Measurements from ENCODE around the gene SRPX2. TPM values are rescaled to one million over a fixed set of nuclear protein-coding genes. Genes with fewer than 3 reads are reported as not detected.

The SRPX2 gene
- polyA plus RNA-seq, 1 of the 3 experiments (the other 2 are of a cell fraction): 14.5 TPM

DNA sequence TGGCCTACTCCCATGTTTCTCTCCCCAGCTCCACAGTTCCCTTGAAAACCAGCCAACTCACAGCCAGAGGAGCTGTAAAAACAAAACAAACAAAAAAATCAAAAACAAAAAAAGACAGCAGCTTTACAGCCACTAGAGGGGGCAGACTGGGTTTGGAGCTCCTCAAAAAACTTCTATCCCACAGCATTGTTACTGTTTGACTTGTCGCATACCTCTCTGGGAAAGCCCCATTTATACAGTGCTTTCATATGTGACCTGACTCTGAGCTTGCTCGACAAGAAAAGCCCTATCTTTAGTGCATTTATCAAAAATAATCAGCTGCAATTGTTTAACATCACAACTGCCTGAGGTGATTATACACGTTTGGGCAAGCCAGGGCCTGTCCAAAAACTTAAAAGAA is 29.0 kb upstream of the SRPX2 start:
- no peak overlapping the region for H3K4me2 ChIP-seq

DNA sequence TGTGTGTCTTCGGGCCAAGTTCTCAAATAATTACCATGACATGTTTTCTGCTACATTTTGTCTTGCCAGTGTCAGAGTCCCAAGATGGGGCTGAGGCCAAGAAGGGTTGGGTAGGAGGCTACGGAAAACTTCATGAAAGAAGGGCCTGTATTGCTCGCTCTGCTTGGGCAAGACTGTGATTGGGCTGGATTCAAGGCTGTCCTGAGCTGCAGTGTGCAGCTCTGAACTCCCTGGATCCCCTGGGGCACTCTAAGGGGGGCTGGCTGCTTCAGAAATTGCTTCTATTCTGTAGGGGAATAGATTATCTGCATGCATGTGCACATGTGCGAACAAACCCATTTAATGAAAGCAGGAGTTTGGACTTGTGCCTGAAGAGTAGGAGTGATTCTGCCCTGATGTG is 21.0 kb upstream of the SRPX2 start:
- Histone ChIP-seq H3K27me3 (ENCODE audit: insufficient read depth) (no peaks in the 10 kb centered on the region; the same call in 1 of the 2 replicates), H3K9me3 (no peaks in the 10 kb centered on the region), H3K4me2 (no peak overlapping the region), H3K9me2 (no peaks in the 10 kb centered on the region), H3K36me3 (replicated peaks in 1 of 2; ENCODE audit: control insufficient read depth in 1 of 2, insufficient read depth in 2 of 2, low read length in 1 of 2) (no peaks in the 10 kb centered on the region), H3K27ac (ENCODE audit: low read depth in 2 of 2, low read length in 1 of 2) (no peak overlapping the region), H3K9ac (no peak overlapping the region), H3K4me3 (ENCODE audit: low read depth in 2 of 2, low read length in 1 of 2) (no peak overlapping the region), H3K4me1 (ENCODE audit: control insufficient read depth in 1 of 2, insufficient read depth in 2 of 2, low read depth in 1 of 2, low read length in 1 of 2) (no peaks in the 10 kb centered on the region), H3K79me2 (ENCODE audit: insufficient read depth) (no peaks in the 10 kb centered on the region), H2AFZ (ENCODE audit: low read depth) (no peak overlapping the region), H4K20me1 (ENCODE audit: insufficient read depth) (no peaks in the 10 kb centered on the region), H3F3A (replicated peaks; ENCODE audit: insufficient read depth) (no peaks in the 10 kb centered on the region)
- DNase-seq: no peak
- 40% methylated on average over 4 of the region's 4 CpGs for WGBS (ENCODE audit: low lambda C conversion rate)
- ChIA-PET POLR2A (no interaction called here), CTCF (interaction anchor here (2.1 kb wide), 1 partner anchor 8 kb away, joined by 8 read pairs; no protein-coding TSS in a partner anchor)
- TF ChIP-seq RAD21 (IDR thresholded peaks at IDR 0.05; ENCODE audit: low read length): no peak
- TF ChIP-seq, protein P1, sequence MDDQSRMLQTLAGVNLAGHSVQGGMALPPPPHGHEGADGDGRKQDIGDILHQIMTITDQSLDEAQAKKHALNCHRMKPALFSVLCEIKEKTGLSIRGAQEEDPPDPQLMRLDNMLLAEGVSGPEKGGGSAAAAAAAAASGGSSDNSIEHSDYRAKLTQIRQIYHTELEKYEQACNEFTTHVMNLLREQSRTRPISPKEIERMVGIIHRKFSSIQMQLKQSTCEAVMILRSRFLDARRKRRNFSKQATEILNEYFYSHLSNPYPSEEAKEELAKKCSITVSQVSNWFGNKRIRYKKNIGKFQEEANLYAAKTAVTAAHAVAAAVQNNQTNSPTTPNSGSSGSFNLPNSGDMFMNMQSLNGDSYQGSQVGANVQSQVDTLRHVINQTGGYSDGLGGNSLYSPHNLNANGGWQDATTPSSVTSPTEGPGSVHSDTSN (IDR thresholded peaks at IDR 0.05): no peak

More for the DNA sequence above, 29.0 kb upstream of the SRPX2 start:
- no peaks in the 10 kb centered on the region for H3K27me3 ChIP-seq (ENCODE audit: insufficient read depth)
- no peak overlapping the region for H3K9ac ChIP-seq
- 30% methylated on average over 3 of the region's 3 CpGs for WGBS (ENCODE audit: low lambda C conversion rate)
- H3K4me3 ChIP-seq (ENCODE audit: low read depth in 2 of 2, low read length in 1 of 2): no peak overlapping the region
- H3K9me3 ChIP-seq: no peaks in the 10 kb centered on the region
- no peaks in the 10 kb centered on the region for H3K9me2 ChIP-seq
- no peaks in the 10 kb centered on the region for H3F3A ChIP-seq (replicated peaks; ENCODE audit: insufficient read depth)
- no peak overlapping the region for H2AFZ ChIP-seq (ENCODE audit: low read depth)
- peak; percentile 37 for DNase-seq
- no peaks in the 10 kb centered on the region for H3K36me3 ChIP-seq (replicated peaks in 1 of 2; ENCODE audit: control insufficient read depth in 1 of 2, insufficient read depth in 2 of 2, low read length in 1 of 2)
- ChIA-PET POLR2A (no interaction called here), CTCF (interaction anchor here (0.8 to 1.9 kb wide), 6 partner anchors 9 to 103 kb away, joined by 3 to 10 read pairs (median 4); partner anchors contain the start of gene TSPAN6)
- H4K20me1 ChIP-seq (ENCODE audit: insufficient read depth): no peaks in the 10 kb centered on the region
- TF ChIP-seq RAD21 (IDR thresholded peaks at IDR 0.05; ENCODE audit: low read length) (peak; percentile 20; the same call in 1 of the 2 replicates), SMC3 (IDR thresholded peaks at IDR 0.05; ENCODE audit: low read depth, low read length) (0 out of 2 replicates have a peak, but pooled peaks have one; percentile 21)
- TF ChIP-seq, protein P2, sequence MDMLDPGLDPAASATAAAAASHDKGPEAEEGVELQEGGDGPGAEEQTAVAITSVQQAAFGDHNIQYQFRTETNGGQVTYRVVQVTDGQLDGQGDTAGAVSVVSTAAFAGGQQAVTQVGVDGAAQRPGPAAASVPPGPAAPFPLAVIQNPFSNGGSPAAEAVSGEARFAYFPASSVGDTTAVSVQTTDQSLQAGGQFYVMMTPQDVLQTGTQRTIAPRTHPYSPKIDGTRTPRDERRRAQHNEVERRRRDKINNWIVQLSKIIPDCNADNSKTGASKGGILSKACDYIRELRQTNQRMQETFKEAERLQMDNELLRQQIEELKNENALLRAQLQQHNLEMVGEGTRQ (IDR thresholded peaks at IDR 0.05; ENCODE audit: borderline replicate concordance, low read depth, low read length): no peak
- TF ChIP-seq, protein P3, sequence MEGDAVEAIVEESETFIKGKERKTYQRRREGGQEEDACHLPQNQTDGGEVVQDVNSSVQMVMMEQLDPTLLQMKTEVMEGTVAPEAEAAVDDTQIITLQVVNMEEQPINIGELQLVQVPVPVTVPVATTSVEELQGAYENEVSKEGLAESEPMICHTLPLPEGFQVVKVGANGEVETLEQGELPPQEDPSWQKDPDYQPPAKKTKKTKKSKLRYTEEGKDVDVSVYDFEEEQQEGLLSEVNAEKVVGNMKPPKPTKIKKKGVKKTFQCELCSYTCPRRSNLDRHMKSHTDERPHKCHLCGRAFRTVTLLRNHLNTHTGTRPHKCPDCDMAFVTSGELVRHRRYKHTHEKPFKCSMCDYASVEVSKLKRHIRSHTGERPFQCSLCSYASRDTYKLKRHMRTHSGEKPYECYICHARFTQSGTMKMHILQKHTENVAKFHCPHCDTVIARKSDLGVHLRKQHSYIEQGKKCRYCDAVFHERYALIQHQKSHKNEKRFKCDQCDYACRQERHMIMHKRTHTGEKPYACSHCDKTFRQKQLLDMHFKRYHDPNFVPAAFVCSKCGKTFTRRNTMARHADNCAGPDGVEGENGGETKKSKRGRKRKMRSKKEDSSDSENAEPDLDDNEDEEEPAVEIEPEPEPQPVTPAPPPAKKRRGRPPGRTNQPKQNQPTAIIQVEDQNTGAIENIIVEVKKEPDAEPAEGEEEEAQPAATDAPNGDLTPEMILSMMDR (IDR thresholded peaks at IDR 0.05): peak; percentile 63
- no peaks in the 10 kb centered on the region for H3K79me2 ChIP-seq (ENCODE audit: insufficient read depth)
- no peak overlapping the region for H3K27ac ChIP-seq (ENCODE audit: low read depth in 2 of 2, low read length in 1 of 2)
- H3K4me1 ChIP-seq (ENCODE audit: control insufficient read depth in 1 of 2, insufficient read depth in 2 of 2, low read depth in 1 of 2, low read length in 1 of 2): no peaks in the 10 kb centered on the region

DNA sequence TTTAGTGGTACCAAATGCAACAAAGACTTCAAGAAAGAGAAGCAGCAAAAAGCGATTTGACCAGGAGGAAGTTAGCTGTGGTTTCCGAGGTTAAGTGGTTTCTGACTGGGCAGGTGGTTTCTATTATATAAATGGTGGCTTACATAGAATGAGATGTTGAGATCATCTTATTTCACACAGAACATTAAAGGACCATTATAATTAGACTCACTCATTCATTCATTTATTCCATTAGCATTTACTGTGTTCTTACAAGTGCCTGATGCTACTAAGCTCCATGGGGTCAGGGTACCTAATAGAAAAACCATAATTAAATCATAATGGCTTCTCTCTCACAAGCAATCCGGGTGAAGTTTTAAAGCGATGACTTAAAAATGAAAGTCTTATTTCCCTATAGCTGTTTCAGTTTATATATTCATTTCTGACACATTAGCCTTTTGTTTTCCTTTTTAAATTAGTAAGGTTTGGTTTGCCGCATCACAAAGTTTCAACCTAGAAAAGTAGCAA is 18.0 kb upstream of the SRPX2 start:
- no peaks in the 10 kb centered on the region for H3K79me2 ChIP-seq (ENCODE audit: insufficient read depth)
- ChIA-PET CTCF (interaction anchor here (0.8 to 2.5 kb wide), 2 partner anchors 11 kb away, joined by 3 to 9 read pairs; partner anchors contain the start of gene TSPAN6), POLR2A (no interaction called here)
- no peak overlapping the region for H3K9ac ChIP-seq
- no peaks in the 10 kb centered on the region for H3F3A ChIP-seq (replicated peaks; ENCODE audit: insufficient read depth)
- no peaks in the 10 kb centered on the region for H3K9me2 ChIP-seq
- no peak overlapping the region for H3K4me2 ChIP-seq
- TF ChIP-seq, protein P4, sequence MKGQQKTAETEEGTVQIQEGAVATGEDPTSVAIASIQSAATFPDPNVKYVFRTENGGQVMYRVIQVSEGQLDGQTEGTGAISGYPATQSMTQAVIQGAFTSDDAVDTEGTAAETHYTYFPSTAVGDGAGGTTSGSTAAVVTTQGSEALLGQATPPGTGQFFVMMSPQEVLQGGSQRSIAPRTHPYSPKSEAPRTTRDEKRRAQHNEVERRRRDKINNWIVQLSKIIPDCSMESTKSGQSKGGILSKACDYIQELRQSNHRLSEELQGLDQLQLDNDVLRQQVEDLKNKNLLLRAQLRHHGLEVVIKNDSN (IDR thresholded peaks at IDR 0.05; ENCODE audit: borderline replicate concordance, low read depth): no peak
- 0 out of 2 replicates have a peak, but pooled peaks have one; percentile 4 for TF ChIP-seq TCF12 (IDR thresholded peaks at IDR 0.05)
- no peaks in the 10 kb centered on the region for H3K9me3 ChIP-seq
- DNase-seq: no peak
- H2AFZ ChIP-seq (ENCODE audit: low read depth): no peak overlapping the region
- 45% methylated on average over 5 of the region's 5 CpGs for WGBS (ENCODE audit: low lambda C conversion rate)
- H3K4me1 ChIP-seq (ENCODE audit: control insufficient read depth in 1 of 2, insufficient read depth in 2 of 2, low read depth in 1 of 2, low read length in 1 of 2): no peaks in the 10 kb centered on the region; a peak in 1 of 4 replicates
- H4K20me1 ChIP-seq (ENCODE audit: insufficient read depth): no peaks in the 10 kb centered on the region
- H3K36me3 ChIP-seq (replicated peaks in 1 of 2; ENCODE audit: control insufficient read depth in 1 of 2, insufficient read depth in 2 of 2, low read length in 1 of 2): peaks cover 0 to 6% of the 10 kb centered on the region in 2 experiments
- H3K4me3 ChIP-seq (ENCODE audit: low read depth in 2 of 2, low read length in 1 of 2): no peak overlapping the region
- H3K27ac ChIP-seq (ENCODE audit: low read depth in 2 of 2, low read length in 1 of 2): no peak overlapping the region
- H3K27me3 ChIP-seq (ENCODE audit: insufficient read depth): no peaks in the 10 kb centered on the region; the same call in 1 of the 2 replicates
